SH-SY5Y (cell line): ENCODE measurements around the gene EYA2.

Source experiments
- GATA2 ChIP-seq: IDR thresholded peaks from 2 replicates; pipeline ENCODE4 v1.6.1; 2011; ENCODE audit warnings: mild to moderate bottlenecking, low read depth, low read length
- GATA3 ChIP-seq: IDR thresholded peaks from 2 replicates; pipeline ENCODE4 v1.6.1; 2011; ENCODE audit warnings: low read depth, mild to moderate bottlenecking, low read length, moderate library complexity

EYA2 gene

GRCh38 chr20:46894579-46894958 is at the start of gene EYA2:
Gene EYA2, plus strand, starts transcription at chr20:46894843. Its CDS starts 95,168 bp downstream, at chr20:46990011.
- TF ChIP-seq GATA3 = no peak
- no peak for TF ChIP-seq GATA2

GRCh38 chr20:46844965-46845364 is 49.7 kb upstream of the EYA2 start:
- TF ChIP-seq GATA3 = no peak
- no peak for TF ChIP-seq GATA2

GRCh38 chr20:46849269-46849668 is 45.4 kb upstream of the EYA2 start:
- TF ChIP-seq GATA3 = no peak
- no peak for TF ChIP-seq GATA2

- TF ChIP-seq GATA2 (no peak), GATA3 (no peak)
Measured at GRCh38 chr20:46849751-46850150, 44.9 kb upstream of the EYA2 start.

GRCh38 chr20:46850416-46850815 is 44.2 kb upstream of the EYA2 start:
- no peak for TF ChIP-seq GATA2

GRCh38 chr20:46850896-46851295 is 43.7 kb upstream of the EYA2 start:
- TF ChIP-seq GATA2 (no peak), GATA3 (no peak)

- TF ChIP-seq GATA3 (no peak), GATA2 (no peak)
Measured at GRCh38 chr20:46851746-46852145, 42.9 kb upstream of the EYA2 start.

GRCh38 chr20:46852313-46852712 is 42.3 kb upstream of the EYA2 start:
- TF ChIP-seq GATA3 (no peak), GATA2 (no peak)

- TF ChIP-seq GATA3 = no peak
- no peak for TF ChIP-seq GATA2
Measured at GRCh38 chr20:46853926-46854325, 40.7 kb upstream of the EYA2 start.

- TF ChIP-seq GATA3 (no peak), GATA2 (no peak)
Measured at GRCh38 chr20:46857061-46857831, 37.4 kb upstream of the EYA2 start.

GRCh38 chr20:46865824-46866223 is 28.8 kb upstream of the EYA2 start:
- TF ChIP-seq GATA3 (no peak), GATA2 (no peak)

GRCh38 chr20:46870041-46870440 is 24.6 kb upstream of the EYA2 start:
- no peak for TF ChIP-seq GATA3
- TF ChIP-seq GATA2 = no peak

GRCh38 chr20:46872328-46873211 is 22.1 kb upstream of the EYA2 start:
- TF ChIP-seq GATA2 (no peak), GATA3 (no peak)

- TF ChIP-seq GATA2 = no peak
Measured at GRCh38 chr20:46875059-46875458, 19.6 kb upstream of the EYA2 start.

GRCh38 chr20:46879386-46879785 is 15.3 kb upstream of the EYA2 start:
- no peak for TF ChIP-seq GATA2
- TF ChIP-seq GATA3 = no peak
